Measurements from ENCODE around the gene PIM3.
A peak's percentile ranks its signal among the peaks of the same experiment; 100 is the strongest.
"Not testable (repeated sequence)": the region's sequence is repeated elsewhere in the genome, so short reads cannot be mapped to it uniquely, and the experiment has no call there.

Gene PIM3

GRCh38 chr22:49943771-49944398 is 16.7 kb upstream of the PIM3 start:
- DNase-seq (ENCODE audit: low spot score) = no peak

GRCh38 chr22:49944399-49944891 is 16.1 kb upstream of the PIM3 start:
- DNase-seq (ENCODE audit: low spot score) = no peak

GRCh38 chr22:49945042-49945794 is 15.4 kb upstream of the PIM3 start:
- not testable (repeated sequence) for DNase-seq (ENCODE audit: low spot score)

GRCh38 chr22:49946612-49947295 is 13.8 kb upstream of the PIM3 start:
- no peak for DNase-seq (ENCODE audit: low spot score)

- DNase-seq (ENCODE audit: low spot score) = no peak
Observed at GRCh38 chr22:49947296-49947622, 13.3 kb upstream of the PIM3 start.

GRCh38 chr22:49948116-49948957 is 12.2 kb upstream of the PIM3 start:
- DNase-seq (ENCODE audit: low spot score) = no peak

- no peak for DNase-seq (ENCODE audit: low spot score)
Observed at GRCh38 chr22:49948958-49949913, 11.3 kb upstream of the PIM3 start.

GRCh38 chr22:49949914-49950292 is 10.7 kb upstream of the PIM3 start:
- DNase-seq (ENCODE audit: low spot score) = no peak

- DNase-seq (ENCODE audit: low spot score) = no peak
Observed at GRCh38 chr22:49950396-49950994, 10.1 kb upstream of the PIM3 start.

GRCh38 chr22:49951000-49951677 is 9.4 kb upstream of the PIM3 start:
- no peak for DNase-seq (ENCODE audit: low spot score)

GRCh38 chr22:49951678-49951985 is 8.9 kb upstream of the PIM3 start:
- DNase-seq (ENCODE audit: low spot score) = no peak

- peak; percentile 87 for DNase-seq (ENCODE audit: low spot score)
Observed at GRCh38 chr22:49951986-49952896, 8.3 kb upstream of the PIM3 start.

GRCh38 chr22:49953027-49953679 is 7.4 kb upstream of the PIM3 start:
- no peak for DNase-seq (ENCODE audit: low spot score)

- no peak for DNase-seq (ENCODE audit: low spot score)
Observed at GRCh38 chr22:49953680-49954344, 6.8 kb upstream of the PIM3 start.

GRCh38 chr22:49954354-49954753 is 6.2 kb upstream of the PIM3 start:
- no peak for DNase-seq (ENCODE audit: low spot score)

- no peak for DNase-seq (ENCODE audit: low spot score)
Observed at GRCh38 chr22:49954991-49955580, 5.5 kb upstream of the PIM3 start.

- DNase-seq (ENCODE audit: low spot score) = no peak
Observed at GRCh38 chr22:49955581-49956417, 4.8 kb upstream of the PIM3 start.

Measured in GM03348 (cell line).